Ureter (tissue), 1 donor: ENCODE results near the gene KCNE1. TPM values are rescaled to one million over a fixed set of nuclear protein-coding genes. Genes with fewer than 3 reads are reported as not detected.
A peak's percentile ranks its signal among the peaks of the same experiment; 100 is the strongest.
"Not testable (repeated sequence)": the region's sequence is repeated elsewhere in the genome, so short reads cannot be mapped to it uniquely, and the experiment has no call there.

Source experiments
- DNase-seq: peaks from one replicate; pipeline ENCODE4 v3.0.0-alpha.2; 2020; ENCODE audit warnings: low spot score
- total RNA-seq: library from RNA; stranded (reverse); gene quantifications from one replicate; pipeline ENCODE4 v1.2.4, GENCODE V29; 2023
- donor health status: DM: yes; HTN: yes; CAD: no.

Gene KCNE1
- total RNA-seq, result 2.3 TPM

- no peak for DNase-seq
These were observed at the start of gene KCNE1 for GRCh38 chr21:34511787-34512455. Gene KCNE1 (minus strand): TSS chr21:34512210. CDS start chr21:34449634, 62,576 bp downstream.

DNA sequence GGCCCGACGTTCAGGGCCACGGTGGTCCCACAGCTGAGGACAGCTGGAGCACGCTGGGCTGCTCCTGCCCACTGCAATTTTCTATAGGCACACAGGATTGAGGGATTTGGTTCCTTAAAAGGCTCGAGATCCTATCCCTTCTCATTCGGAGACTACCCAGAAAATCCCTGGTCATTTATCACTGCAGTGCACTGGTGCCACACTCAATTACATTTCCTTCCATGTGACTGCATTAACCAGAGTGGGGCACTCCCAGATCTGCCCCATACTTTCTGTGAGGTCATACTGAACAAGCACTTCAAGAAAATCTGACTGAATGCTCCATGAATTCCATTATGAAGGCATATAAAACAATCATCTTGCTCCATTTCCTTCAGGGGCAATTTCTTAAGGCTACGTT is 49.8 kb upstream of the KCNE1 start:
- DNase-seq, result no peak

- no peak for DNase-seq
These were observed 48.6 kb upstream of the KCNE1 start for GRCh38 chr21:34560609-34561008.

GRCh38 chr21:34560021-34560420 is 48.0 kb upstream of the KCNE1 start:
- no peak for DNase-seq

- no peak for DNase-seq
These were observed 47.1 kb upstream of the KCNE1 start for GRCh38 chr21:34559089-34559631.

GRCh38 chr21:34558166-34558565 is 46.2 kb upstream of the KCNE1 start:
- no peak for DNase-seq

DNA sequence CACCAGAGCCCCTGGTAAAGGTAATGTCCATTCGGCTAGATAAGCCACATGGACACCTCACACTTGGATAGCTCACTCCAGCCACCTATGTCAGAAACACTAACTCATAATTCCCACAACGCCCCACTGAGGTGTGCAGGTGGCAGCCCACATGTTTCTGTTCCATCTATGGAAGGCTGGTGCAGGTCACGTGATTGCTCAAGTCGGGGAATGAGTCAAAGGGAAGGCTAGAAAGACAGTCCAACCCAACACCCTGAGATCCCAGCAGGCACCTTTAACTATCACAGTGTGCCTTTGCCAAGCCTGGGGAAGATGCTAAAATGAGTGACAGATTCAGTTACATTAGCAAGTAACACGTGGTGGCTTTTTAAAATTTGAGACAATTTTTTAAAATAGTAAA is 45.3 kb upstream of the KCNE1 start:
- no peak for DNase-seq

DNA sequence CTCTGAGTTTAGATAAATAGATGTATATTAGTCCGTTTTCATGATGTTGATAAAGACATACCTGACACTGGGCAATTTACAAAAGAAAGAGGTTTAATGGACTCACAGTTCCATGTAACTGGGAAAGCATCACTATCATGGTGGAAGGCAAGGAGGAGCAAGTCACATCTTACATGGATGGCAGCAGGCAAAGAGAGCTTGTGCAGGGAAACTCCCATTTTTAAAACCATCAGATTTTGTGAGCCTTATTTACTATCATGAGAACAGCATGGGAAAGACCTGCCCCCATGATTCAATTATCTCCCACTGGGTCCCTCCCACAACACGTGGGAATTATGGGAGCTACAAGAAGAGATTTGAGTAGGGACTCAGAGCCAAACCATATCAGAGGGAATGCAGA is 42.7 kb upstream of the KCNE1 start:
- not testable (repeated sequence) for DNase-seq

DNA sequence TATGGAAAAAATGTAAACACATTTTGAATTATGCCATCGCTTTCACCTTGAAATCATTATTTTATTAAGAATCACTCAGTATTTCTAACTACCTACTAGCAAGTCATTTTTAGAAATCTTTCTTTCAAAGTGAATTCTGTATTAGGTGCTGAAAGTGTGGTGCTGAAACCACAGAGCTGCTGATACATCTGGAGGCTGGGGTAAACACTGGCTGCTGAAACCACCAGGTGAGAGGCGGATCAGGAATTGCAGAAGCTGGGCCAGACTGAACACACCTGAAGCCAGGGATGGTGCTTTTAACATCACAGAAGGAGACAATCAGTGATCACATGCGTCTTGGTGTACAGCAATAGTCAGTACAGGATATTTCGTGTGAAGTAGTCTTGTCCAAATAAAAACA is 42.2 kb upstream of the KCNE1 start:
- DNase-seq, result no peak

DNA sequence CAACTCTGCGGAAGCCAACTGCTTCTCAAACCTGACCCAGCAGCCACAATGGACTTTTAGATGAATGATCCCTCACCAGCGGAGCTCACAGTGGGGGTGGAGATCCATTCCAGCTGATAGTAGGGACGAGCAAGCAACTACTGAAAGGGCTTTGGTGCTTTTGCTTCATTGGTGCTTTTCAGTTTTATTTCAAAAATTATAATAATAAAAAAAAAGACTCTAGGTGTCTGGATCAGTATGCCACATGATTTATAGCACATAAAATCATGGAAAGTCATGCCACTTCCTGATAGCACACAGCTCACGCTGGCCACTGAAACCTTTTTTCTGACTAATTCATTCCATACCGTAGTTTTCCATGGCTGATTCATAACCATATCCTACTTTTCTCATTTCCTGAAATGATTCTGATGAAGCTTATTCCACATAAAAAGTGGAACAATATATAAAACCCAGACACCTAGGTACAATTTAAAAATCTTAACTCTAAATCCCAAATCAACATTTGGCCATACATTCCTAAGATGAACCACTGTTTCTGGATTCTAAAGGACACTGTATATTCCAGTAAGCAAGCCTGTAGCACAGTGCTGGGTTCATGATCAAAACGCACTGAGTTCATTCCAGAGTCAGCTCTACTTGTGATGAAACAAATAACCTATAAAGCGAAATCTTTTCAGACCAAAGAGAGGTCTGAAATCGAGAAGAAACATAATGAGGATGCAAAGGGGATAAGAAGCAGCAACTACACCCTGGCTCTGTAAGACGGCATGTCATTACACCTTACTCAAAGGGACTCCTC is 41.3 kb upstream of the KCNE1 start:
- DNase-seq, result no peak

- no peak for DNase-seq
These were observed 40.5 kb upstream of the KCNE1 start for GRCh38 chr21:34552360-34553098.

DNA sequence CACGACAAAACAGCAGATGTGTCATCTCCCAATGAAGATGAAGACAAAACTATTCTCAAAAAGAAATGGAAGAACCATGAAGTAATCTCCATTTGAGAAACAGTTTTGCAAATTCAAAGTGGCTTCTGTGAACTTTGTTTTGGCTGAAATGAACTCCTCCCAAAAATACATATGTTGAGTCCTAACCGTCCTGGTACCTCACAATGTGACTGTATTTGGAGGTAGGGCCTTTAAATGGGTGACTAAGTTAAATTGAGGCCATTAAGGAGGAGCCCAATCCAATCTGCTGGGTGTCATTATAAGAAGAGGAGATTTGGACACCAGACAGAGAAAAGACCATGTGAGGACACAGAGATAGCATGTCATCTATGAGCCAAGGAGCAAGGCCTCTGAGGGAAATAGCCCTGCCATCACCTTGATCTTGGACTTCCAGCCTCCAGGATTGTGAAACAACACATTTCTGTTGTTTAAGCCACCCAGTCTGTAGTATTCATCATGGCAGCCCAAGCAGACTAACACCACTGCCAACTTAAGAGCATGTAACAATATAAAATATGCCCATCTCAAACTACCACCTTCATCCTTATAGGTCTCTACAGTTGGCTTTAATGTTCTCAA is 38.3 kb upstream of the KCNE1 start:
- DNase-seq, result no peak

- no peak for DNase-seq
These were observed 36.9 kb upstream of the KCNE1 start for GRCh38 chr21:34548781-34549376.

DNA sequence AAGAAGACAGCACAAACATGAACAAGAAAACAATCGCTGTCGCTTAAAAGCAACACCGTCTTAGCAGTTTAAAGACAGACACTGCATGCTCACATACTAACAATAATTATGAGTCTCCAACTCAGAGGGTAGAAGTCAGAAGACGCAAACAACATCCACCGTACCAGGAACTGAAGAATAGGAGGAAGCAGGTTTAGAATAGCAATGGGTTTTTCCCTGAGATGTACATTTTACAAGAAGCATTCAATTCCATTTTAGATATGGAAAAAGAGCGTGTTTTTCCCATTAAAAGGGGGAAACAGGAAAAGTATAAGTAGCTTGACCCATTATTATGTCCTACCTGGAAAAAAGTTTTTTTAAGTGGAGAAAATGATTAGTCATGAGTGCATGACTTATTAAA is 34.5 kb upstream of the KCNE1 start:
- no peak for DNase-seq

DNA sequence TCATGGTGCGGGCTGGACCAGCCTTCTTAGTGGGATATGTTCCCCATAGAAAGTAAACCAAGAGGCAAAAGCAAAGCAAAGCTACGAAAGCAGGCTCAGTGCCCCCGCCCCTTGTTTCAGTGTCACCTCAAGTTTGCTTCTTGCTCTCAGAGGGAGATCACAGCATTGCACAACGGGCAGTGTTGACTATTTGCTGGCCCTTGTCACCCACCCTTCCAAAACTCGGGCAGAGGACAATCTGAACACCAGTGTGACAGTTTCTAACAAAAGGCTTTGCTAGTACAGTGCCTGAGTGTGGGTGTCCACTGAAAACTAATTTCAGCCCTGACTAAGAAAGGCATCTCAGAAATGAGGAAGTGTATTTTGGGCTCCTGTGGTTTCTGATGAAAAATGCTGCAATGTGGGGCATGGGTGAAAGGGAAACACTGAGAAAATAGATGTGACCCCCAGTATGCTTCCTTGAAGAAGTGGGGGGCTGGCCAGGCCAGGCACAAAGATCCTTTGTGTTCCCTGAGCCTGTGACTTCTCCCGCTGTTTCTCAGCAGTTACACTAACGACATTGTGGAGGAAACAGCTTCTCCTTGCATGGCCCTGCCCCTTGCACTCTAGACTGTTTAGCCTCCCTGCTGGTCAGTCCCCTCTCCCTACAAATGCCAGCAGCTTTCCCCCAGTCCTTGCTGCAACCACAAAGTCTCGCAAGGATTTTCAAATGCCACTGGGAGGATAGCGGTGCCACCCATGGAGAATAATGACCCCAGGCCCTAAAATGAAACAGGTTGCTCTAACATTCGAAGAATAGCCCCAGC is 33.3 kb upstream of the KCNE1 start:
- DNase-seq, result peak; percentile 60

DNA sequence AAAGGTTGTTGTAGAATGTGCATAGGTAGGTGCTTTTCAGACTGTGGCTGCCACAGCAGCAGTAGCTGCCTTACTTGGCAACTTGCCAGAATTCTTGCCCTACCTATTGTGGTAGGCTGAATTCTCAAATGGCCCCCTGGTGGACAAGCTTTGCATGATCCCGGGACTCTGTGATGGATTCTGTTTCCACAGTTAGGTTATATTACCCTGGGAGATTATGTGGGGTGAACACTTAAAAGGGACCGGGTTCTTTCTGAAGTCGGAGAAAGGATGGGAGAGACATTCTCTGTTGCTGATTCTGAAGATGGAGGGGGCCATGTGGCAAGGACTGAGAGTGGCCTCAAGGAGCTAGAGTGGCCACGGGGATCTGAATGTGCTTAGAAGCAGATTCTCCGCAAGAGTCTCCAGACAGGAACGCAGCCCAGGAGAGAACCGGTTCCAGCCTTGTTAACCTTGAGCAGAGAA is 32.1 kb upstream of the KCNE1 start:
- peak; percentile 78 for DNase-seq

DNA sequence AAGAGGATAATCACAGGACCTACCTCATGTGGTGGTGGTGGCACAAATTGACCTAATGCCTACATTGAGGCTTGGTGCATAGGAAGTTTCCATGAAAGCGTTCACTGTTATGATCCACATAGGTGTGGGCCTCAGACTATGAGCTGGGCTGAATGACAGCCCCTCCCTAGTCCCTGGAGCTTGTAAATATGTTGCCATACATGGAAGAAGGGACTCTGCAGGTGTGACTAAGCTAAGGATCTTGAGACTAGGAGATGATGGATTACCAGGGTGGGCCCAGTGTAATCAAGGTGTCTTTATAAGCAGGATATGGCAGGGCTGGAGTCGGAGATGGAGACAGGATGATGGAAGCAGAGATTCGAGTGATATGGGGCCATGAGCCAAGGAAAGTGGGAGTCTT is 31.0 kb upstream of the KCNE1 start:
- no peak for DNase-seq

- DNase-seq, result no peak
These were observed 28.2 kb upstream of the KCNE1 start for GRCh38 chr21:34540206-34540605.

DNA sequence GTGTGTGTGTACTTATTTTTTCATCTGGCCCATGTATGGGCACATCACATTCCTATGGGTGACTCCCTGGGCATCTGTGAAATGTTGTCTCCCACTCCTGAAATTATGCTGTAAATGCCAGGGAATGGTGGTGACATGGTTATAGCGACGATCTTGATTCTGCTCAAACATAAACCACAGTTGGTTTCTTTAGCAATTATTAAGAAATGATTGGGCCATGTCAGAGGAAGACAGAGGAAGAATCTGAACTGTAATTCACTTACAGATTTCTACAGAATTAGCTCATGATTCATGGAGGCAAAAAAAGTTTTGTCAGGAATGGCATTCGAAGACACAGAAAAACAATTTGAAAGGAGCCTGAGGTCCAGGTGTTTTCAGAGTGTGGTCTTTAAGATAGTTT is 25.8 kb upstream of the KCNE1 start:
- DNase-seq, result no peak

- DNase-seq, result no peak
These were observed 24.8 kb upstream of the KCNE1 start for GRCh38 chr21:34536820-34537219.

- no peak for DNase-seq
These were observed 24.3 kb upstream of the KCNE1 start for GRCh38 chr21:34536311-34536710.
